HepG2 (cell line): ENCODE data around the gene EPHA1. TPM values are rescaled to one million over a fixed set of nuclear protein-coding genes. Genes with fewer than 3 reads are reported as not detected.

Experiments
- ATAC-seq: fragments of 200-7000 bp; cut with Tn5 transposase; 3 replicates; pipeline ENCODE4 v1.9.1; 2020; ENCODE audit warnings: mild to moderate bottlenecking, moderate library complexity
- BruUV-seq: library from RNA; stranded (reverse); fragments of 400-500 nt; replicated peaks from 2 replicates; lab custom pipeline; 2021; lab: Mats Ljungman, UMichigan
- CTCF ChIA-PET: fragments of 300-600 bp; formaldehyde crosslinking; extraction: SDS; loops from one replicate; lab custom pipeline; 2021; ENCODE audit warnings: low total read pairs, inconsistent platforms, low intra/inter-chr PET ratio; lab: Yijun Ruan, JAX
- POLR2A ChIA-PET: fragments of 350-600 bp; sonication (Branson Sonifier 250); formaldehyde crosslinking; loops from one replicate; lab custom pipeline; 2020; ENCODE audit warnings: antibody characterized with exemption, inconsistent platforms; lab: Yijun Ruan, JAX
- DNase-seq: peaks from one replicate; pipeline ENCODE4 v3.0.0-alpha.2; 2015; ENCODE audit warnings: low spot score
- FAIRE-seq: peaks from 3 replicates; lab custom pipeline; 2011; peaks lifted over from hg19 to GRCh38; lab: Jason Lieb, UNC
- H2AFZ ChIP-seq: one replicate; pipeline ENCODE4 v1.6.1; 2011; ENCODE audit warnings: low read length, inconsistent platforms
- H3K27ac ChIP-seq: fragments of 300-600 bp; 3 replicates; pipeline ENCODE4 v1.8.0; 2011; ENCODE audit warnings: mixed run types, mild to moderate bottlenecking, mixed read lengths, low read length, inconsistent platforms; ENCODE audit not compliant: insufficient read depth; ENCODE audit errors: extremely low read length
- H3K27me3 ChIP-seq, 2 experiments: fragments of 200-600 bp in 1 of 2; 2 replicates in 1 of 2; 3 replicates in 1 of 2; pipeline versions ENCODE4 v1.6.0 to v1.8.0; 2011; ENCODE audit warnings: low read length in 2 of 2, mild to moderate bottlenecking in 2 of 2, moderate library complexity in 2 of 2, inconsistent platforms in 1 of 2; ENCODE audit not compliant: insufficient read depth in 2 of 2, control insufficient read depth in 1 of 2
- H3K36me3 ChIP-seq, 2 experiments: fragments of 200-600 bp in 1 of 2; replicated peaks in 1 of 2; 2 replicates in 1 of 2; 3 replicates in 1 of 2; pipeline versions ENCODE4 v1.5.1 to v1.8.0; 2011; ENCODE audit warnings: low read length in 2 of 2, inconsistent platforms in 1 of 2; ENCODE audit not compliant: insufficient read depth in 2 of 2, control insufficient read depth in 1 of 2
- H3K4me1 ChIP-seq: 2 replicates; pipeline ENCODE4 v1.5.1; 2012; ENCODE audit warnings: low read length, inconsistent platforms; ENCODE audit not compliant: insufficient read depth
- H3K4me2 ChIP-seq: 2 replicates; pipeline ENCODE4 v1.6.0; 2011; ENCODE audit warnings: low read depth, low read length, inconsistent platforms
- H3K4me3 ChIP-seq, 3 experiments: fragments of 200-600 bp in 1 of 3; sonication (generic), shearing (Covaris generic) in 1 of 3; replicated peaks in 1 of 3; 2 replicates each; pipeline ENCODE4 v1.5.1; 2011 to 2016; ENCODE audit warnings: low read length in 3 of 3, inconsistent platforms in 2 of 3, low read depth in 2 of 3, mild to moderate bottlenecking in 2 of 3, control low read depth in 1 of 3, mixed read lengths in 1 of 3; ENCODE audit not compliant: insufficient read depth in 1 of 3
- H3K79me2 ChIP-seq: one replicate; pipeline ENCODE4 v1.6.1; 2011; ENCODE audit warnings: low read length, inconsistent platforms; ENCODE audit not compliant: insufficient read depth
- H3K9ac ChIP-seq: 2 replicates; pipeline ENCODE4 v1.6.0; 2011; ENCODE audit warnings: mild to moderate bottlenecking, low read depth, low read length, inconsistent platforms; ENCODE audit not compliant: insufficient read depth
- H3K9me3 ChIP-seq: 2 replicates; pipeline ENCODE4 v1.5.1; 2012; ENCODE audit warnings: mild to moderate bottlenecking, low read length
- H4K20me1 ChIP-seq: 2 replicates; pipeline ENCODE4 v1.6.0; 2011; ENCODE audit warnings: inconsistent platforms, mild to moderate bottlenecking, low read length, moderate library complexity; ENCODE audit not compliant: insufficient read depth
- HES4 ChIP-seq: sonication (generic); formaldehyde crosslinking; IDR thresholded peaks from 2 replicates; pipeline ENCODE4 v1.9.0; 2021; ENCODE audit warnings: mild to moderate bottlenecking, missing genetic modification reagents, borderline replicate concordance
- HOXA9 ChIP-seq: sonication (generic); formaldehyde crosslinking; IDR thresholded peaks from 2 replicates; pipeline ENCODE4 v1.8.1; 2022; ENCODE audit warnings: missing genetic modification reagents, mild to moderate bottlenecking, moderate library complexity, borderline replicate concordance
- JUN ChIP-seq: sonication (generic); formaldehyde crosslinking; IDR thresholded peaks from 2 replicates; pipeline ENCODE4 v1.4.0; 2020; ENCODE audit warnings: mild to moderate bottlenecking, missing genetic modification reagents
- MAF1 ChIP-seq: sonication (generic); formaldehyde crosslinking; IDR thresholded peaks from 2 replicates; pipeline ENCODE4 v1.5.0; 2020; ENCODE audit warnings: missing genetic modification reagents, borderline replicate concordance
- NFKBIZ ChIP-seq: IDR thresholded peaks from 2 replicates; pipeline ENCODE4 v1.6.1; 2018; ENCODE audit warnings: missing genetic modification reagents, missing compliant biosample characterization
- SP5 ChIP-seq: IDR thresholded peaks from 2 replicates; pipeline ENCODE4 v1.6.1; 2016; ENCODE audit warnings: low read depth, borderline replicate concordance
- ZNF367 ChIP-seq: sonication (generic); formaldehyde crosslinking; IDR thresholded peaks from 2 replicates; pipeline ENCODE4 v1.4.0; 2020; ENCODE audit warnings: missing genetic modification reagents, borderline replicate concordance
- ZSCAN22 ChIP-seq: sonication (generic); formaldehyde crosslinking; IDR thresholded peaks from 2 replicates; pipeline ENCODE4 v1.4.0; 2020; ENCODE audit warnings: mild to moderate bottlenecking, missing genetic modification reagents
- WGBS: methylation state at CpG from one replicate; pipeline ENCODE4 v1.1.6; 2017; ENCODE audit warnings: low lambda C conversion rate; 5-methylcytosine and 5-hydroxymethylcytosine counted together
- in situ Hi-C: cut with HindIII; loops from 2 replicates; pipeline ENCODE4 v1.10.0; 2017; ENCODE audit warnings: low pct_unique_long_range_greater_than_20kb; ENCODE audit not compliant: extremely low pct_ligation_motif_present
- intact Hi-C: fragments of 100-400 bp; cut with micrococcal nuclease; formaldehyde crosslinking; loops from one replicate; pipeline ENCODE4 v1.10.0; 2022; ENCODE audit not compliant: unreplicated experiment
- polyA plus RNA-seq, 8 experiments: library from polyadenylated mRNA; depleted of rRNA in 3 of 8; stranded (reverse) in 7 of 8; unstranded in 1 of 8; fragments of >200 nt; fragmentation: Illumina TruSeq in 4 of 8; extraction: Trizol in 4 of 8; gene quantifications; 2 replicates each; pipeline versions ENCODE4 v1.2.1 to v1.2.3, GENCODE V29; 2011 to 2016; ENCODE audit warnings: low read depth in 4 of 8, missing spikeins in 1 of 8, mixed read lengths in 1 of 8; ENCODE audit not compliant: insufficient read depth in 1 of 8
- total RNA-seq, 5 experiments: library from RNA; depleted of rRNA; stranded (reverse); fragments of >200 nt; fragmentation: Illumina TruSeq; extraction: Trizol; gene quantifications; 2 replicates each; pipeline ENCODE4 v1.2.3, GENCODE V29; 2016; ENCODE audit warnings: low read depth in 1 of 5
- TF ChIP-seq, protein P1 (sequence below): sonication (generic); formaldehyde crosslinking; IDR thresholded peaks from 2 replicates; pipeline ENCODE4 v1.4.0; 2020; ENCODE audit warnings: missing genetic modification reagents, borderline replicate concordance
- TF ChIP-seq, protein P2 (sequence below): sonication (generic); formaldehyde crosslinking; IDR thresholded peaks from 2 replicates; pipeline ENCODE4 v1.5.1; 2020; ENCODE audit warnings: mild to moderate bottlenecking, missing genetic modification reagents, moderate library complexity

EPHA1 gene
- total and polyA plus RNA-seq, 2 of the 13 experiments (the other 11 are each of a cell fraction or from before 2014, with no cell fraction given): 4.6 to 17.1 TPM

DNA sequence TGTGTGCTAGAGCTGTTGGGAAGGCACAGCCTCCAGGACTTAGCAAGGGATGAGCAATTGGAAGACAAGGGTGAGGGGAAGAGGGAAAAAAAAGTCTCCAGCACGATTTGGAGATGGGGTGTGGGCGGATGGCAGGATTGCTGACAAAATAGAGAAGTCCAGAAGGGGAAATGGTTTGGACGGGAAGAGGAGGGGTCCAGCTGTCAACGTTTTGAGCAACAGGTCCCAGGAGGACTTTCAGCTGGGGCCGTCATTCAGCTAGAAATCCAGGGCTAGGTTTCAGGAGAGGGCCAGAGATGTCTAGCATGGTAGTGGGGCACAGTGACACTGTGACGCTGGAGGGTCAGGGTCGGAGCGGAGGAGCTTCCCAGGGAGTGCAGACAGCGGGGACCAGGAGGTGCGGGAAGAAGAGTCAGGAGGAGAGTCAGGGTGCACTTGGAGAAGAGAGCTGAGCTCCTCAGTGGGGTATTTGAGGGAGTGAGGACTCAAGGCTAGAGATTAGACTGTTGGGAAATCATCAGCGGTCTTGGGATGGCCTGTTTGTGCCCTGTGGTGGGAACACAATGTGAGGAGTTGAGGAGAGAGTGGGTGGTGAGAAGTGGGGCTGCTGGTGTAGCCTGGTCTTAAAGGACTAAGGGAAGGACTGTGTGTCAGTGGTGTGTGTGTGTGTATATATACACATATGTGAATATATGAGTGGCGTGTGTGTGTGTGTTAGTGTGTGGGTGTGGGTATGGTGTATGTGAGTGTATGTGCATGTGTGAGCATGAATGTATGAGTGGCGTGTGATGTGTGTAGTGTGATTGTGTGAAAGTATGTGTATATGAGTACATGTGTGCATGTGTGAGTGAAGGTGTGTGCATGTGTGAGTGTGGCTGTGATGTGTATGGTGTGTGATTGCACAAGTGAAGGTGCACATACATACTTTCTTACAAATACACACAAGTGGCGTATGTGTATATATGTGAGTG is 23.7 kb downstream of the EPHA1 start (continued):
- TF ChIP-seq ZNF367: no peak

DNA sequence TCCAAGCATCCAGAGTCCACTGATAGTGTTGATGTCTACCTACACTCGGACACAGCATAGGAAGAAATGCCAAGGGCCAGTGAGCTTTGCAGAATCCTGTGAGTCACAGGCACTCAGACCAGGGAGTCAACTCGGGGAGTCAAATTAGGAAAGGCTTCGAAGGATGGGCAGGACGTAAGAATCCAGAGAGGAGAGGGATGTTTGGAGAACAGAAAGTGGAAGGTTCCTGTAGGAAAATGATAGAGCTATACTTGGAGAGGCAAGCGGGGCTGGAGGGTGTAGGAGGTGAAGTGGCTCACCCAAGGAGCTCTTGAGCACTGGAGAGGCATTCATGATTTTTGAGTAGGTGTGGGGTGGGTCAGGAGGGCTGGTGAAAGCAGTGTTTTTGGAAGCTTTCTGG is 24.5 kb downstream of the EPHA1 start:
- in situ Hi-C loops: loop anchor here (5.0 to 25.0 kb wide), 2 partner anchors 33 to 528 kb away; partner anchors contain the start of gene TCAF1
- CTCF ChIA-PET: no interaction called here
- DNase-seq (no peak), ATAC-seq (no peak), FAIRE-seq (no peak)
- Histone ChIP-seq H3K79me2 (peaks cover 12% of the 10 kb centered on the region), H3K4me2 (no peak overlapping the region; the same call in 1 of the 2 replicates), H3K4me1 (peaks cover 69% of the 10 kb centered on the region), H3K27me3 (no peaks in the 10 kb centered on the region), H2AFZ (no peak overlapping the region), H4K20me1 (peaks cover 9% of the 10 kb centered on the region; the same call in 1 of the 2 replicates), H3K4me3 (no peak overlapping the region), H3K36me3 (peaks cover 8 to 16% of the 10 kb centered on the region in 2 experiments), H3K9ac (no peak overlapping the region), H3K9me3 (no peaks in the 10 kb centered on the region), H3K27ac (no peak overlapping the region)
- no TSS peak for BruUV-seq
- TF ChIP-seq HOXA9 (CRISPR knock-in tag) (no peak), SP5 (CRISPR knock-in tag) (no peak), MAF1 (no peak), HES4 (no peak), JUN (CRISPR knock-in tag) (no peak), ZSCAN22 (no peak), NFKBIZ (CRISPR knock-in tag) (no peak)
- TF ChIP-seq, protein P1, sequence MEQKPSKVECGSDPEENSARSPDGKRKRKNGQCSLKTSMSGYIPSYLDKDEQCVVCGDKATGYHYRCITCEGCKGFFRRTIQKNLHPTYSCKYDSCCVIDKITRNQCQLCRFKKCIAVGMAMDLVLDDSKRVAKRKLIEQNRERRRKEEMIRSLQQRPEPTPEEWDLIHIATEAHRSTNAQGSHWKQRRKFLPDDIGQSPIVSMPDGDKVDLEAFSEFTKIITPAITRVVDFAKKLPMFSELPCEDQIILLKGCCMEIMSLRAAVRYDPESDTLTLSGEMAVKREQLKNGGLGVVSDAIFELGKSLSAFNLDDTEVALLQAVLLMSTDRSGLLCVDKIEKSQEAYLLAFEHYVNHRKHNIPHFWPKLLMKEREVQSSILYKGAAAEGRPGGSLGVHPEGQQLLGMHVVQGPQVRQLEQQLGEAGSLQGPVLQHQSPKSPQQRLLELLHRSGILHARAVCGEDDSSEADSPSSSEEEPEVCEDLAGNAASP (CRISPR knock-in tag): no peak
- TF ChIP-seq, protein P2, sequence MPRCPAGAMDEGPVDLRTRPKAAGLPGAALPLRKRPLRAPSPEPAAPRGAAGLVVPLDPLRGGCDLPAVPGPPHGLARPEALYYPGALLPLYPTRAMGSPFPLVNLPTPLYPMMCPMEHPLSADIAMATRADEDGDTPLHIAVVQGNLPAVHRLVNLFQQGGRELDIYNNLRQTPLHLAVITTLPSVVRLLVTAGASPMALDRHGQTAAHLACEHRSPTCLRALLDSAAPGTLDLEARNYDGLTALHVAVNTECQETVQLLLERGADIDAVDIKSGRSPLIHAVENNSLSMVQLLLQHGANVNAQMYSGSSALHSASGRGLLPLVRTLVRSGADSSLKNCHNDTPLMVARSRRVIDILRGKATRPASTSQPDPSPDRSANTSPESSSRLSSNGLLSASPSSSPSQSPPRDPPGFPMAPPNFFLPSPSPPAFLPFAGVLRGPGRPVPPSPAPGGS (CRISPR knock-in tag): no peak
- intact Hi-C loops: no loop called here
- WGBS: 93% methylated on average over 5 of the region's 5 CpGs
- POLR2A ChIA-PET: interaction anchor here (1.3 to 4.0 kb wide), 3 partner anchors 9 to 499 kb away, joined by 3 to 20 read pairs (median 15); no protein-coding TSS in a partner anchor
